ENCODE measurements around the gene ADGRB3. TPM values are rescaled to one million over a fixed set of nuclear protein-coding genes. Genes with fewer than 3 reads are reported as not detected.

ADGRB3 gene
- polyA plus RNA-seq, 2 of the 4 experiments (the other 2 are of a cell fraction), result not detected

DNA sequence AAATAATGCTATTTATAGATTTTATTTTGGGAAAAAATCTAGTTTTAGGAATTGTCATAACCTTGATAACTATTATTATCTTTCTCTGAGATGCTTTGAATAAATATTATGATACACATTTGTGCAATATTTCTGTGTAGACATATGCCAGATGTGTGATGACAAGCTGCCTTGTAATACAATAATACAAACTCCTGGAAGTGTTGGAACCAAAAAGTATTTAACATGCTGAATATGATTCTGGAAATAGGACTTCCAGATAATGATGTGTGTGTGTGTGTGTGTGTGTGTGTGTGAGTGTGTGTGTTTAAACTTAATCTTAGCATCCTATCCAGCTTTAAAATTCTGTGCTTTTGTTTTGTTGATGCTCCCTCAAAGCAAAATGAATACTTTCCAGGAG lies 233.6 kb downstream of the ADGRB3 start (continued):
- TF ChIP-seq, protein P1, sequence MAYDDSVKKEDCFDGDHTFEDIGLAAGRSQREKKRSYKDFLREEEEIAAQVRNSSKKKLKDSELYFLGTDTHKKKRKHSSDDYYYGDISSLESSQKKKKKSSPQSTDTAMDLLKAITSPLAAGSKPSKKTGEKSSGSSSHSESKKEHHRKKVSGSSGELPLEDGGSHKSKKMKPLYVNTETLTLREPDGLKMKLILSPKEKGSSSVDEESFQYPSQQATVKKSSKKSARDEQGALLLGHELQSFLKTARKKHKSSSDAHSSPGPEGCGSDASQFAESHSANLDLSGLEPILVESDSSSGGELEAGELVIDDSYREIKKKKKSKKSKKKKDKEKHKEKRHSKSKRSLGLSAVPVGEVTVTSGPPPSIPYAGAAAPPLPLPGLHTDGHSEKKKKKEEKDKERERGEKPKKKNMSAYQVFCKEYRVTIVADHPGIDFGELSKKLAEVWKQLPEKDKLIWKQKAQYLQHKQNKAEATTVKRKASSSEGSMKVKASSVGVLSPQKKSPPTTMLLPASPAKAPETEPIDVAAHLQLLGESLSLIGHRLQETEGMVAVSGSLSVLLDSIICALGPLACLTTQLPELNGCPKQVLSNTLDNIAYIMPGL (CRISPR knock-in tag; IDR thresholded peaks at IDR 0.05; ENCODE audit: borderline replicate concordance), result no peak

DNA sequence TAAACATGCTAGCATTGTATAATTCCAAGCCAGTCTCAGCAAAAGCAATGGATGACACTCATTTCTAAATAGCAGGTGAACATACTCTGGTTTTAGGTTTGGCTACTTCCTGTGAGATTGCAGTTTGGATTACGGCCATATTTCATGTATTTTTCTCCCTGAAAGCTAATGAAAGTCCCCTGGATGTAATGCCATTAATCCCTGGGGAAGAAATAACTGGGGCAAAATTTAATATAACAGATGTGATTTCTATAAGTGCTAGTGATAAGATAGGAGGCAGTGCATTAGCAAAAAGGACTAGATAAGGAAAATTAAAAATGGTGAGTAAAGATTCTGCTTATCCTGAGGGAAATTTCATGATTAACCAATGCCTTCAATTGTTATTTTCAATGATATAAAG lies 238.2 kb downstream of the ADGRB3 start:
- FAIRE-seq, result no peak
- TF ChIP-seq MAZ (IDR thresholded peaks at IDR 0.05; ENCODE audit: borderline replicate concordance, low read depth, low read length), result no peak
- CTCF ChIA-PET, result no interaction called here

DNA sequence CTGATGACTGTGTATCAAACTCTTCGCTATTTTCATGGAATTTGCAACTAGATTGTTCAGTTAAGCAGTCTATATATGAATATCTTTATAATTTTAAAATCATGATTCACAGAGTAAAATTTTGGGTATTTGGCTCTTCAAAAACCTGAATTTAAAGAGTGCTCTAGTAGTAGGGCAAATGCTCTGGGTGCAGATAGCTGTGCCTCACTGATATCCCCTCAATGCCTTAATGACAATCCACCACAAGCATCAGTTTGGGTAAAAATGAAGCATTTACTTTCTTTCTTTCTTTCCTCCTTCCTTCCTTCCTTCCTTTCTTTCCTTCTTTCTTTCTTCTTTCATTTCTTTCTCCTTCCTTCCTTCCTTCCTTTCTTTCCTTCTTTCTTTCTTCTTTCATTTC lies 239.7 kb downstream of the ADGRB3 start:
- Histone ChIP-seq H3K4me3 (no peak overlapping the region), H3K9me3 (no peaks in the 10 kb centered on the region), H3K4me2 (no peak overlapping the region), H3K27ac (no peak overlapping the region), H3K4me1 (no peaks in the 10 kb centered on the region)
- no peak for ATAC-seq
- POLR2A ChIA-PET, result no interaction called here
- FAIRE-seq, result no peak
- TF ChIP-seq EHMT2 (IDR thresholded peaks at IDR 0.05; ENCODE audit: low read depth) (no peak), RCOR1 (IDR thresholded peaks at IDR 0.05; ENCODE audit: low read depth, low read length) (no peak), NPAS2 (CRISPR knock-in tag; IDR thresholded peaks at IDR 0.05; ENCODE audit: borderline replicate concordance) (no peak), HDAC2 (IDR thresholded peaks at IDR 0.05) (no peak), RAD21 (conservative IDR thresholded peaks at IDR 0.05 in 1 of 2, IDR thresholded peaks at IDR 0.05 in 1 of 2) (no peak), ZNF302 (CRISPR knock-in tag; IDR thresholded peaks at IDR 0.05) (no peak)
- TF ChIP-seq, protein P2, sequence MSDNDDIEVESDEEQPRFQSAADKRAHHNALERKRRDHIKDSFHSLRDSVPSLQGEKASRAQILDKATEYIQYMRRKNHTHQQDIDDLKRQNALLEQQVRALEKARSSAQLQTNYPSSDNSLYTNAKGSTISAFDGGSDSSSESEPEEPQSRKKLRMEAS (IDR thresholded peaks at IDR 0.05), result no peak
- TF ChIP-seq, protein P1 (CRISPR knock-in tag; IDR thresholded peaks at IDR 0.05; ENCODE audit: borderline replicate concordance), result no peak
- TF ChIP-seq, protein P3, sequence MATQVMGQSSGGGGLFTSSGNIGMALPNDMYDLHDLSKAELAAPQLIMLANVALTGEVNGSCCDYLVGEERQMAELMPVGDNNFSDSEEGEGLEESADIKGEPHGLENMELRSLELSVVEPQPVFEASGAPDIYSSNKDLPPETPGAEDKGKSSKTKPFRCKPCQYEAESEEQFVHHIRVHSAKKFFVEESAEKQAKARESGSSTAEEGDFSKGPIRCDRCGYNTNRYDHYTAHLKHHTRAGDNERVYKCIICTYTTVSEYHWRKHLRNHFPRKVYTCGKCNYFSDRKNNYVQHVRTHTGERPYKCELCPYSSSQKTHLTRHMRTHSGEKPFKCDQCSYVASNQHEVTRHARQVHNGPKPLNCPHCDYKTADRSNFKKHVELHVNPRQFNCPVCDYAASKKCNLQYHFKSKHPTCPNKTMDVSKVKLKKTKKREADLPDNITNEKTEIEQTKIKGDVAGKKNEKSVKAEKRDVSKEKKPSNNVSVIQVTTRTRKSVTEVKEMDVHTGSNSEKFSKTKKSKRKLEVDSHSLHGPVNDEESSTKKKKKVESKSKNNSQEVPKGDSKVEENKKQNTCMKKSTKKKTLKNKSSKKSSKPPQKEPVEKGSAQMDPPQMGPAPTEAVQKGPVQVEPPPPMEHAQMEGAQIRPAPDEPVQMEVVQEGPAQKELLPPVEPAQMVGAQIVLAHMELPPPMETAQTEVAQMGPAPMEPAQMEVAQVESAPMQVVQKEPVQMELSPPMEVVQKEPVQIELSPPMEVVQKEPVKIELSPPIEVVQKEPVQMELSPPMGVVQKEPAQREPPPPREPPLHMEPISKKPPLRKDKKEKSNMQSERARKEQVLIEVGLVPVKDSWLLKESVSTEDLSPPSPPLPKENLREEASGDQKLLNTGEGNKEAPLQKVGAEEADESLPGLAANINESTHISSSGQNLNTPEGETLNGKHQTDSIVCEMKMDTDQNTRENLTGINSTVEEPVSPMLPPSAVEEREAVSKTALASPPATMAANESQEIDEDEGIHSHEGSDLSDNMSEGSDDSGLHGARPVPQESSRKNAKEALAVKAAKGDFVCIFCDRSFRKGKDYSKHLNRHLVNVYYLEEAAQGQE (IDR thresholded peaks at IDR 0.05), result no peak
- no peak for DNase-seq (ENCODE audit: low read depth in 1 of 2, low spot score in 1 of 2)
- CTCF ChIA-PET, result no interaction called here
- 57% methylated on average over 1 of the region's 1 CpG for WGBS (ENCODE audit: missing lambda C conversion rate)

More for the DNA sequence above, 238.2 kb downstream of the ADGRB3 start:
- POLR2A ChIA-PET, result no interaction called here
- ATAC-seq, result no peak
- no peak overlapping the region for H3K27ac ChIP-seq
- H3K4me3 ChIP-seq, result no peak overlapping the region
- no peak overlapping the region for H3K4me2 ChIP-seq
- 14% methylated on average over 1 of the region's 1 CpG for WGBS (ENCODE audit: missing lambda C conversion rate)
- H3K4me1 ChIP-seq, result no peaks in the 10 kb centered on the region
- DNase-seq (ENCODE audit: low read depth in 1 of 2, low spot score in 1 of 2), result no peak
- no peaks in the 10 kb centered on the region for H3K9me3 ChIP-seq

DNA sequence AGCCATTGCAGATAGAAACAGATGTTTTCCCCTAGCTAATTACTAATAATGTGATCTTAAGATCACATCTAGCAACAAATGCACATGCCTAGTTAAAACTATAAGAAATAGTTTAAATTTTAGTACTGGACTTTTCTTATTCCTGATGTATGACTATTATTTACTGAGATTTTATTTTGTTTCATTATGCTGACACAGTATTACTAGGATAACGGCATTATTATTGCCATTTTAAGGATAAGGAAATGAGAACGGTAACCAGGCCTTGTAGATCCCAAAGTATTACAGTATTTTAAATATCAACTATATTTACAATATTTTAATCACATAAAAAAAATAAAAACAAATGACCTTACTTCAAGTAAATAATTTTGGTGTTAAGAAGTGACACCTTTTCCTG lies 240.3 kb downstream of the ADGRB3 start:
- TF ChIP-seq CHD2 (IDR thresholded peaks at IDR 0.05; ENCODE audit: low read length, partially characterized antibody), result no peak
- TF ChIP-seq RNF2 (IDR thresholded peaks at IDR 0.05; ENCODE audit: borderline replicate concordance, low read depth), result no peak
- TF ChIP-seq, protein P4, sequence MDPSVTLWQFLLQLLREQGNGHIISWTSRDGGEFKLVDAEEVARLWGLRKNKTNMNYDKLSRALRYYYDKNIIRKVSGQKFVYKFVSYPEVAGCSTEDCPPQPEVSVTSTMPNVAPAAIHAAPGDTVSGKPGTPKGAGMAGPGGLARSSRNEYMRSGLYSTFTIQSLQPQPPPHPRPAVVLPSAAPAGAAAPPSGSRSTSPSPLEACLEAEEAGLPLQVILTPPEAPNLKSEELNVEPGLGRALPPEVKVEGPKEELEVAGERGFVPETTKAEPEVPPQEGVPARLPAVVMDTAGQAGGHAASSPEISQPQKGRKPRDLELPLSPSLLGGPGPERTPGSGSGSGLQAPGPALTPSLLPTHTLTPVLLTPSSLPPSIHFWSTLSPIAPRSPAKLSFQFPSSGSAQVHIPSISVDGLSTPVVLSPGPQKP (IDR thresholded peaks at IDR 0.05; ENCODE audit: low read depth, low read length), result no peak
- TF ChIP-seq HOXB5 (CRISPR knock-in tag; IDR thresholded peaks at IDR 0.05), result no peak
- TF ChIP-seq RCOR1 (IDR thresholded peaks at IDR 0.05; ENCODE audit: low read depth, low read length), result no peak
- no peak for TF ChIP-seq SMC3 (IDR thresholded peaks at IDR 0.05)
- no peak for TF ChIP-seq ESRRA (IDR thresholded peaks at IDR 0.05; ENCODE audit: borderline replicate concordance, low read length)
- no peak for TF ChIP-seq MAFK (IDR thresholded peaks at IDR 0.05; ENCODE audit: partially characterized antibody)
- no peak for TF ChIP-seq RAD21 (conservative IDR thresholded peaks at IDR 0.05 in 1 of 2, IDR thresholded peaks at IDR 0.05 in 1 of 2)
- TF ChIP-seq NFE2L2 (conservative IDR thresholded peaks at IDR 0.05; ENCODE audit: low read length), result no peak
- no peak for TF ChIP-seq EHF (CRISPR knock-in tag; IDR thresholded peaks at IDR 0.05)
- TF ChIP-seq FOSB (CRISPR knock-in tag; IDR thresholded peaks at IDR 0.05), result no peak
- no peak for TF ChIP-seq HOXB13 (CRISPR knock-in tag; IDR thresholded peaks at IDR 0.05; ENCODE audit: low read depth)
- DNase-seq (ENCODE audit: low read depth in 1 of 2, low spot score in 1 of 2), result no peak
- no peak for FAIRE-seq
- CTCF ChIA-PET, result no interaction called here
- Histone ChIP-seq H3K9me3 (no peaks in the 10 kb centered on the region), H3K4me2 (no peak overlapping the region), H3K4me3 (no peak overlapping the region), H3K4me1 (no peaks in the 10 kb centered on the region), H3K27ac (no peak overlapping the region)
- ATAC-seq, result no peak
- POLR2A ChIA-PET, result no interaction called here
- WGBS (ENCODE audit: missing lambda C conversion rate), result 44% methylated on average over 2 of the region's 2 CpGs

Measured in A549 (cell line).